ENCODE data around the gene RPP40. TPM values are rescaled to one million over a fixed set of nuclear protein-coding genes. Genes with fewer than 3 reads are reported as not detected.

Gene RPP40
- total RNA-seq, 4 donors from 2014 or later, result 5.1 to 16.4 (median 12.2) TPM

DNA sequence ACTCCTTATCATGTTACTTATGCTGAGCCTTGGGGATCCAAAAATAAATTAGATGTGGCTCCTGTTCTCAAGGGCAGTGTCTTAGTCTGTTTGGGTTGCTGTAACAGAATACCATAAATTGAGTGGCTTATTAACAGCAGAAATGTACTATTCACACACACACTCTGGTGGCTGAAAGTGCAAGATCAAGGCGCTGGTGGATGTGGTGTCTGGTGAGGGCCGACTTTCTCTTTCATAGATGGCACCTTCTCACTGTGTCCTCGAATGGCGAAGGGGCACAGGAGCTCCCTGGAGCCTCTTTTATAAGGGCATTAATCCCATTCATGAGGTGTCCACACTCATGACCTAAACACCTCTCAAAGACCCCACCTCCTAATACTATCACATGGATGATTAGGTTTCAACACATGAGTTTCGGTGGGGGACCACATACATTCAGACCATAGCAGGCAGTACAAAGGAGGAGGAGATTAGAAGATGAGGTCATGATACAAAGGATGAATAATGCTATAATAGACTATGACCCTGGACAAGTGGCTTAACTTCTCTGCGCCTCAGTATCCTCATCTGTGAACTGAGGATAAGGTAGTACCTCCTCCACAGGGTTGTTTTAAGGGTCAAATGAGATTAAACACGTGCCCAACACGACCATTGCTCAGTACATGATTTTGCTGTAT lies 34.1 kb downstream of the RPP40 start:
- H3K4me1 ChIP-seq, result peaks cover 23 to 32% of the 10 kb centered on the region in 2 donors
- intact Hi-C loops (cut with DNase I; ENCODE audit: low total_unique reads), result no loop called here
- no peaks in the 10 kb centered on the region for H3K9me3 ChIP-seq
- DNase-seq (no peak), ATAC-seq (peak in 1 of 2 donors; percentile 17)
- no peak for TF ChIP-seq POLR2A (IDR thresholded peaks at IDR 0.05)
- H3K4me3 ChIP-seq, result no peak overlapping the region
- in situ Hi-C loops (cut with MboI; ENCODE audit: low sequenced_read_pairs in 4 of 4), result no loop called here
- no peaks in the 10 kb centered on the region for H3K27me3 ChIP-seq
- H3K27ac ChIP-seq, result peak overlapping the region in 1 of 4 donors; percentile 2
- no peaks in the 10 kb centered on the region for H3K36me3 ChIP-seq

- H3K4me3 ChIP-seq, result no peak overlapping the region
- no peaks in the 10 kb centered on the region for H3K27me3 ChIP-seq
- no peak for ATAC-seq
- TF ChIP-seq POLR2A (IDR thresholded peaks at IDR 0.05), result no peak
- intact Hi-C loops (cut with DNase I; ENCODE audit: low total_unique reads) (no loop called here), in situ Hi-C loops (cut with MboI; ENCODE audit: low sequenced_read_pairs in 4 of 4) (no loop called here)
- no peak overlapping the region for H3K27ac ChIP-seq
- no peak for DNase-seq
- H3K4me1 ChIP-seq, result peaks cover 12 to 14% of the 10 kb centered on the region in 2 donors
- no peaks in the 10 kb centered on the region for H3K36me3 ChIP-seq
- H3K9me3 ChIP-seq, result no peaks in the 10 kb centered on the region
Observed at GRCh38 chr6:4967301-4968030, 36.4 kb downstream of the RPP40 start.

GRCh38 chr6:4965562-4966389 lies 38.1 kb downstream of the RPP40 start:
- Histone ChIP-seq H3K27ac (no peak overlapping the region), H3K4me1 (peaks cover 12 to 14% of the 10 kb centered on the region in 2 donors), H3K9me3 (no peaks in the 10 kb centered on the region), H3K27me3 (no peaks in the 10 kb centered on the region), H3K36me3 (no peaks in the 10 kb centered on the region), H3K4me3 (no peak overlapping the region)
- TF ChIP-seq CTCF (IDR thresholded peaks at IDR 0.05 in 4 of 5, conservative IDR thresholded peaks at IDR 0.05 in 1 of 5) (no peak), POLR2A (IDR thresholded peaks at IDR 0.05) (no peak)
- ATAC-seq (no peak), DNase-seq (no peak)
- intact Hi-C loops (cut with DNase I; ENCODE audit: low total_unique reads) (no loop called here), in situ Hi-C loops (cut with MboI; ENCODE audit: low sequenced_read_pairs in 4 of 4) (no loop called here)

- peaks cover 7 to 9% of the 10 kb centered on the region in 2 donors for H3K4me1 ChIP-seq
- no peaks in the 10 kb centered on the region for H3K36me3 ChIP-seq
- H3K4me3 ChIP-seq, result no peak overlapping the region
- in situ Hi-C loops (cut with MboI; ENCODE audit: low sequenced_read_pairs in 4 of 4) (no loop called here), intact Hi-C loops (cut with DNase I; ENCODE audit: low total_unique reads) (no loop called here)
- H3K9me3 ChIP-seq, result no peaks in the 10 kb centered on the region
- no peak for TF ChIP-seq CTCF (IDR thresholded peaks at IDR 0.05 in 4 of 5, conservative IDR thresholded peaks at IDR 0.05 in 1 of 5)
- TF ChIP-seq POLR2A (IDR thresholded peaks at IDR 0.05), result no peak
- ATAC-seq (no peak), DNase-seq (no peak)
- no peaks in the 10 kb centered on the region for H3K27me3 ChIP-seq
- no peak overlapping the region for H3K27ac ChIP-seq
Observed at GRCh38 chr6:4964675-4965561, 38.9 kb downstream of the RPP40 start.

- H3K4me3 ChIP-seq, result no peak overlapping the region
- ATAC-seq (no peak), DNase-seq (no peak)
- no peaks in the 10 kb centered on the region for H3K4me1 ChIP-seq
- H3K27me3 ChIP-seq, result no peaks in the 10 kb centered on the region
- no peaks in the 10 kb centered on the region for H3K9me3 ChIP-seq
- no peak overlapping the region for H3K27ac ChIP-seq
- intact Hi-C loops (cut with DNase I; ENCODE audit: low total_unique reads), result no loop called here
- in situ Hi-C loops (cut with MboI; ENCODE audit: low sequenced_read_pairs in 4 of 4), result no loop called here
- TF ChIP-seq POLR2A (IDR thresholded peaks at IDR 0.05) (no peak), CTCF (IDR thresholded peaks at IDR 0.05 in 4 of 5, conservative IDR thresholded peaks at IDR 0.05 in 1 of 5) (no peak)
- no peaks in the 10 kb centered on the region for H3K36me3 ChIP-seq
Observed at GRCh38 chr6:4962905-4963304, 40.9 kb downstream of the RPP40 start.

Data from gastrocnemius medialis (tissue), 4 donors.